K562 (cell line): ENCODE measurements around the gene MYH7. TPM values are rescaled to one million over a fixed set of nuclear protein-coding genes. Genes with fewer than 3 reads are reported as not detected.
A peak's percentile ranks its signal among the peaks of the same experiment; 100 is the strongest.

ENCODE experiments used
- ARID4B ChIP-seq: sonication (generic); formaldehyde crosslinking; IDR thresholded peaks from 2 replicates; pipeline ENCODE4 v1.8.0; 2022; ENCODE audit warnings: mild to moderate bottlenecking, missing genetic modification reagents
- BACH1 ChIP-seq: fragments of 200-800 bp; sonication (Bioruptor generic); IDR thresholded peaks from 2 replicates; pipeline ENCODE4 v1.6.1; 2016; ENCODE audit warnings: missing genetic modification characterization, missing compliant biosample characterization
- CBFA2T2 ChIP-seq: fragments of 450-650 bp; conservative IDR thresholded peaks from 2 replicates; pipeline ENCODE4 v1.6.1; 2017; ENCODE audit warnings: mild to moderate bottlenecking
- EP400 ChIP-seq: fragments of 450-650 bp; IDR thresholded peaks from 2 replicates; pipeline ENCODE4 v1.6.1; 2017; ENCODE audit warnings: antibody characterized with exemption, mild to moderate bottlenecking, moderate library complexity
- EWSR1 ChIP-seq: fragments of 450-650 bp; IDR thresholded peaks from 2 replicates; pipeline ENCODE4 v1.6.1; 2018; ENCODE audit warnings: borderline replicate concordance, mild to moderate bottlenecking, low read depth, moderate library complexity; ENCODE audit not compliant: partially characterized antibody
- GATAD2A ChIP-seq: fragments of 450-650 bp; IDR thresholded peaks from 2 replicates; pipeline ENCODE4 v1.6.1; 2017
- HES1 ChIP-seq: fragments of 450-650 bp; IDR thresholded peaks from 2 replicates; pipeline ENCODE4 v1.6.1; 2016; ENCODE audit warnings: low read depth, mild to moderate bottlenecking, moderate library complexity
- KHSRP ChIP-seq: fragments of 450-650 bp; IDR thresholded peaks from 2 replicates; pipeline ENCODE4 v1.6.1; 2017
- MAFG ChIP-seq: fragments of 450-650 bp; conservative IDR thresholded peaks from 2 replicates; pipeline ENCODE4 v1.6.1; 2016; ENCODE audit warnings: missing genetic modification characterization, missing compliant biosample characterization
- NR1H2 ChIP-seq: sonication (generic); formaldehyde crosslinking; IDR thresholded peaks from 2 replicates; pipeline ENCODE4 v1.4.0; 2020; ENCODE audit warnings: mild to moderate bottlenecking, missing genetic modification reagents
- PHB ChIP-seq: fragments of 250-450 bp; sonication (Bioruptor Pico); IDR thresholded peaks from 2 replicates; pipeline ENCODE4 v1.5.0; 2021
- RCOR1 ChIP-seq, 2 experiments: IDR thresholded peaks; 2 replicates each; pipeline ENCODE4 v1.6.1; 2012; ENCODE audit warnings: low read depth in 2 of 2, low read length in 2 of 2, borderline replicate concordance in 1 of 2, improper control_type of control experiment in 1 of 2
- SLC30A9 ChIP-seq: fragments of 250-450 bp; sonication (Bioruptor Pico); IDR thresholded peaks from 2 replicates; pipeline ENCODE4 v1.8.0; 2022; ENCODE audit warnings: mild to moderate bottlenecking, moderate library complexity
- SMAD3 ChIP-seq: fragments of 450-650 bp; formaldehyde crosslinking; conservative IDR thresholded peaks from 2 replicates; pipeline ENCODE4 v1.4.0; 2020; ENCODE audit warnings: mild to moderate bottlenecking
- TAF7 ChIP-seq: fragments of 450-650 bp; IDR thresholded peaks from 2 replicates; pipeline ENCODE4 v1.6.1; 2016; ENCODE audit warnings: missing genetic modification characterization, missing compliant biosample characterization
- TAL1 ChIP-seq: fragments of 450-650 bp; IDR thresholded peaks from 2 replicates; pipeline ENCODE4 v1.6.1; 2016; ENCODE audit warnings: mild to moderate bottlenecking
- TARDBP ChIP-seq: fragments of 450-650 bp; IDR thresholded peaks from 2 replicates; pipeline ENCODE4 v1.6.1; 2016
- TBP ChIP-seq: optimal IDR thresholded peaks from 2 replicates; pipeline ENCODE3; 2011; ENCODE audit warnings: low read depth, low read length, improper control_type of control experiment
- TCF15 ChIP-seq: fragments of 250-450 bp; sonication (Bioruptor Pico); IDR thresholded peaks from 2 replicates; pipeline ENCODE4 v1.8.0; 2022; ENCODE audit warnings: moderate library complexity, mild to moderate bottlenecking, inconsistent platforms
- TEAD2 ChIP-seq: fragments of 450-650 bp; IDR thresholded peaks from 2 replicates; pipeline ENCODE4 v1.6.1; 2016; ENCODE audit warnings: missing genetic modification characterization, control low read depth, missing compliant biosample characterization
- VEZF1 ChIP-seq: fragments of 200-800 bp; sonication (Bioruptor generic); IDR thresholded peaks from 2 replicates; pipeline ENCODE4 v1.6.1; 2017; ENCODE audit warnings: missing genetic modification characterization, missing compliant biosample characterization
- ZKSCAN1 ChIP-seq: fragments of 150-350 bp; IDR thresholded peaks from 2 replicates; pipeline ENCODE4 v1.6.1; 2016; ENCODE audit warnings: low read depth, low read length
- ZNF23 ChIP-seq: fragments of 250-450 bp; sonication (Bioruptor Pico); IDR thresholded peaks from 2 replicates; pipeline ENCODE4 v1.4.0; 2020; ENCODE audit warnings: mild to moderate bottlenecking
- ZNF507 ChIP-seq: conservative IDR thresholded peaks from 2 replicates; pipeline ENCODE4 v1.6.1; 2017; ENCODE audit warnings: missing genetic modification characterization, missing compliant biosample characterization
- ZNF668 ChIP-seq: fragments of 250-450 bp; sonication (Bioruptor Pico); IDR thresholded peaks from 2 replicates; pipeline ENCODE4 v1.8.0; 2022; ENCODE audit warnings: mild to moderate bottlenecking, inconsistent platforms
- polyA plus RNA-seq, 8 experiments: library from polyadenylated mRNA; depleted of rRNA in 4 of 8; stranded (reverse) in 5 of 8; unstranded in 3 of 8; fragments of >200 nt; fragmentation: Nextera tagmentation in 2 of 8; fragmentation: Illumina TruSeq in 1 of 8; extraction: Ambion mirVana in 2 of 8; extraction: Trizol in 1 of 8; gene quantifications; 2 replicates each; pipeline versions ENCODE4 v1.2.1 to v1.2.3, GENCODE V29; 2011 to 2014; ENCODE audit warnings: inconsistent platforms in 1 of 8, missing spikeins in 1 of 8
- total RNA-seq, 7 experiments: library from RNA; depleted of rRNA in 6 of 7; stranded (reverse); fragments of >200 nt in 6 of 7; fragmentation: Illumina TruSeq in 2 of 7; extraction: Trizol in 2 of 7; gene quantifications; 2 replicates each; pipeline versions ENCODE4 v1.2.1 to v1.2.3, GENCODE V29; 2011 to 2021; ENCODE audit warnings: low replicate concordance in 1 of 7

Gene MYH7
- total and polyA plus RNA-seq, 9 of the 15 experiments (the other 6 are each of a cell fraction or from before 2014, with no cell fraction given): not detected

GRCh38 chr14:23469127-23469905 is 33.9 kb upstream of the MYH7 start, which contains the start of gene NGDN (continued):
- no peak for TF ChIP-seq SMAD3 (CRISPR knock-in tag)
- no peak for TF ChIP-seq EWSR1
- TF ChIP-seq ZNF507 (tag): no peak
- TF ChIP-seq MAFG (tag): no peak
- no peak for TF ChIP-seq TCF15 (CRISPR knock-in tag)
- TF ChIP-seq HES1: no peak
- no peak for TF ChIP-seq ZNF23 (CRISPR knock-in tag)
- TF ChIP-seq TEAD2 (tag): no peak
- TF ChIP-seq TAL1: no peak
- no peak for TF ChIP-seq GATAD2A
- TF ChIP-seq TBP: peak; percentile 84
- TF ChIP-seq SLC30A9 (CRISPR knock-in tag): no peak
- no peak for TF ChIP-seq ZKSCAN1
- TF ChIP-seq BACH1: peak; percentile 41; the same call in 1 of the 2 replicates
- TF ChIP-seq TARDBP: no peak
- peak in 1 of 2 experiments; percentile 41; a peak in 1 of 4 replicates for TF ChIP-seq RCOR1 (IDR thresholded peaks at IDR 0.05; ENCODE audit: borderline replicate concordance in 1 of 2, low read depth in 2 of 2, low read length in 2 of 2)
- no peak for TF ChIP-seq ARID4B (CRISPR knock-in tag)
- TF ChIP-seq ZNF668 (CRISPR knock-in tag): no peak
- no peak for TF ChIP-seq NR1H2 (CRISPR knock-in tag)
- no peak for TF ChIP-seq PHB
- no peak for TF ChIP-seq KHSRP
- TF ChIP-seq VEZF1: no peak
- TF ChIP-seq EP400: peak; percentile 72
- TF ChIP-seq CBFA2T2: no peak
- TF ChIP-seq TAF7 (tag): peak; percentile 78
